PFSK-1 (cell line): ENCODE results near the gene FSHR.

ENCODE experiments used
- POLR2AphosphoS5 ChIP-seq: IDR thresholded peaks from 2 replicates; pipeline ENCODE4 v1.6.1; 2012; ENCODE audit warnings: low read depth, mild to moderate bottlenecking, control low read depth, low read length, moderate library complexity
- SIN3A ChIP-seq: IDR thresholded peaks from 2 replicates; pipeline ENCODE4 v1.6.1; 2012; ENCODE audit warnings: mild to moderate bottlenecking, low read length, moderate library complexity, borderline replicate concordance; ENCODE audit not compliant: insufficient read depth
- TAF1 ChIP-seq: IDR thresholded peaks from 2 replicates; pipeline ENCODE4 v1.6.1; 2012; ENCODE audit warnings: low read length, control low read depth, borderline replicate concordance; ENCODE audit not compliant: insufficient read depth

DNA sequence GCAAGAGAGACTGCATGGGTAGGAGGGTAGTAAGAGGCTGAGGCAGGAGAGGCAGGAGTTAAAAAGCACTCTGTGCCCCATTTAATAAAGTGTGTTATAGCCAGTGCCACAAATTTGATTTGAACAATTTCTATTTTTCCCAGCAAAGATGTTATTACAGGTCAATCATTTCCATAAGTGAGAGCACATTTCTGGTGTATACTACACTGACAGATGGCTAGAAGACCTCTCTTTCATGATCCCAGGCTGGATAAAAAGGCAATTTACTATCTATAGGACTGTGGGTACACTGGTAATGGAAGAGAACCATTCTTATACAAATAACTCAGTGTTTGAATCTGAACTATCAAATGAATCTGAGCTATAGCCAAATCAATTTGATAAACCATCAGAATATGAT is 176.2 kb downstream of the FSHR start:
- no peak for TF ChIP-seq POLR2AphosphoS5
- TF ChIP-seq SIN3A: no peak
- TF ChIP-seq TAF1: no peak
